Activated naive CD4-positive, alpha-beta T cell treated with anti-CD3 and anti-CD28 coated beads, Interleukin-2, amount 50 U/mL, for 24 hours (primary cell): Measurements from ENCODE around the gene FOXL2.

Source experiments
- H3K27ac Mint-ChIP-seq: one replicate; pipeline ENCODE4 v1.8.0; 2021; ENCODE audit warnings: mild to moderate bottlenecking, mixed read lengths
- H3K27me3 Mint-ChIP-seq: one replicate; pipeline ENCODE4 v1.8.0; 2021; ENCODE audit warnings: mixed read lengths
- H3K36me3 Mint-ChIP-seq: one replicate; pipeline ENCODE4 v1.8.0; 2021; ENCODE audit warnings: mixed read lengths
- H3K4me1 Mint-ChIP-seq: one replicate; pipeline ENCODE4 v1.8.0; 2021; ENCODE audit warnings: mixed read lengths
- H3K4me3 Mint-ChIP-seq: one replicate; pipeline ENCODE4 v1.8.0; 2021; ENCODE audit warnings: mild to moderate bottlenecking, mixed read lengths
- H3K9me3 Mint-ChIP-seq: one replicate; pipeline ENCODE4 v1.8.0; 2021; ENCODE audit warnings: mixed read lengths

Gene FOXL2

GRCh38 chr3:138950006-138950644 lies 3.2 kb upstream of the FOXL2 start:
- H3K4me3 Mint-ChIP-seq: peak overlapping the region; percentile 51

GRCh38 chr3:138949445-138950005 lies 2.6 kb upstream of the FOXL2 start:
- peaks cover 1% of the 10 kb centered on the region for H3K36me3 Mint-ChIP-seq
- H3K4me3 Mint-ChIP-seq: peak overlapping the region; percentile 75
- H3K4me1 Mint-ChIP-seq: peaks cover 26% of the 10 kb centered on the region
- peaks cover 44% of the 10 kb centered on the region for H3K27me3 Mint-ChIP-seq
- no peaks in the 10 kb centered on the region for H3K9me3 Mint-ChIP-seq
- H3K27ac Mint-ChIP-seq: no peak overlapping the region

More at GRCh38 chr3:138950006-138950644, 3.2 kb upstream of the FOXL2 start:
- H3K27me3 Mint-ChIP-seq: peaks cover 46% of the 10 kb centered on the region
- no peaks in the 10 kb centered on the region for H3K9me3 Mint-ChIP-seq
- no peak overlapping the region for H3K27ac Mint-ChIP-seq
- peaks cover under 1% of the 10 kb centered on the region for H3K36me3 Mint-ChIP-seq
- peaks cover 20% of the 10 kb centered on the region for H3K4me1 Mint-ChIP-seq

GRCh38 chr3:138949002-138949418 lies 2.1 kb upstream of the FOXL2 start:
- no peak overlapping the region for H3K27ac Mint-ChIP-seq

GRCh38 chr3:138948371-138949001 lies 1.5 kb upstream of the FOXL2 start:
- Mint-ChIP-seq H3K27ac (no peak overlapping the region), H3K4me3 (peak overlapping the region; percentile 23), H3K4me1 (peaks cover 37% of the 10 kb centered on the region), H3K36me3 (peaks cover 1% of the 10 kb centered on the region), H3K27me3 (peaks cover 52% of the 10 kb centered on the region), H3K9me3 (no peaks in the 10 kb centered on the region)

More at GRCh38 chr3:138949002-138949418, 2.1 kb upstream of the FOXL2 start:
- peaks cover 50% of the 10 kb centered on the region for H3K27me3 Mint-ChIP-seq
- no peaks in the 10 kb centered on the region for H3K9me3 Mint-ChIP-seq
- H3K4me1 Mint-ChIP-seq: peaks cover 31% of the 10 kb centered on the region
- H3K4me3 Mint-ChIP-seq: no peak overlapping the region
- H3K36me3 Mint-ChIP-seq: peaks cover 1% of the 10 kb centered on the region

- H3K9me3 Mint-ChIP-seq: no peaks in the 10 kb centered on the region
- H3K36me3 Mint-ChIP-seq: peaks cover 1% of the 10 kb centered on the region
- peak overlapping the region; percentile 80 for H3K4me3 Mint-ChIP-seq
- peaks cover 56% of the 10 kb centered on the region for H3K27me3 Mint-ChIP-seq
- peak overlapping the region; percentile 1 for H3K27ac Mint-ChIP-seq
- peaks cover 39% of the 10 kb centered on the region for H3K4me1 Mint-ChIP-seq
These were observed 671 bp upstream of the FOXL2 start for GRCh38 chr3:138947495-138948121.

- Mint-ChIP-seq H3K9me3 (no peaks in the 10 kb centered on the region), H3K27me3 (peaks cover 68% of the 10 kb centered on the region), H3K4me1 (peaks cover 39% of the 10 kb centered on the region), H3K36me3 (peaks cover 1% of the 10 kb centered on the region), H3K27ac (no peak overlapping the region), H3K4me3 (peak overlapping the region; percentile 91)
These were observed 951 bp downstream of the FOXL2 start for GRCh38 chr3:138945709-138946662.

- Mint-ChIP-seq H3K27ac (peak overlapping the region; percentile 55), H3K36me3 (peaks cover 1% of the 10 kb centered on the region), H3K27me3 (peaks cover 69% of the 10 kb centered on the region), H3K9me3 (no peaks in the 10 kb centered on the region), H3K4me3 (peak overlapping the region; percentile 91), H3K4me1 (peaks cover 33% of the 10 kb centered on the region)
These were observed 1.8 kb downstream of the FOXL2 start for GRCh38 chr3:138944929-138945708.

GRCh38 chr3:138944654-138944928 lies 2.3 kb downstream of the FOXL2 start:
- Mint-ChIP-seq H3K27me3 (peaks cover 71% of the 10 kb centered on the region), H3K36me3 (peaks cover 1% of the 10 kb centered on the region), H3K4me1 (peaks cover 32% of the 10 kb centered on the region), H3K4me3 (peak overlapping the region; percentile 91), H3K27ac (no peak overlapping the region), H3K9me3 (no peaks in the 10 kb centered on the region)

GRCh38 chr3:138943724-138944653 lies 2.9 kb downstream of the FOXL2 start:
- Mint-ChIP-seq H3K27me3 (peaks cover 67% of the 10 kb centered on the region), H3K4me1 (peaks cover 28% of the 10 kb centered on the region), H3K27ac (no peak overlapping the region), H3K4me3 (peak overlapping the region; percentile 49), H3K36me3 (peaks cover 1% of the 10 kb centered on the region), H3K9me3 (no peaks in the 10 kb centered on the region)

GRCh38 chr3:138942861-138943623 lies 3.9 kb downstream of the FOXL2 start:
- H3K27me3 Mint-ChIP-seq: peaks cover 66% of the 10 kb centered on the region
- no peak overlapping the region for H3K4me3 Mint-ChIP-seq
- H3K9me3 Mint-ChIP-seq: no peaks in the 10 kb centered on the region
- H3K36me3 Mint-ChIP-seq: peaks cover 1% of the 10 kb centered on the region
- peaks cover 35% of the 10 kb centered on the region for H3K4me1 Mint-ChIP-seq
- H3K27ac Mint-ChIP-seq: no peak overlapping the region

GRCh38 chr3:138942271-138942670 lies 4.7 kb downstream of the FOXL2 start:
- Mint-ChIP-seq H3K9me3 (no peaks in the 10 kb centered on the region), H3K36me3 (peaks cover 1% of the 10 kb centered on the region), H3K27ac (no peak overlapping the region), H3K4me3 (no peak overlapping the region), H3K27me3 (peaks cover 65% of the 10 kb centered on the region), H3K4me1 (peaks cover 42% of the 10 kb centered on the region)

GRCh38 chr3:138941259-138941885 lies 5.6 kb downstream of the FOXL2 start:
- Mint-ChIP-seq H3K36me3 (peaks cover 1% of the 10 kb centered on the region), H3K27me3 (peaks cover 70% of the 10 kb centered on the region), H3K4me3 (no peak overlapping the region), H3K9me3 (no peaks in the 10 kb centered on the region), H3K27ac (no peak overlapping the region), H3K4me1 (peaks cover 51% of the 10 kb centered on the region)

- Mint-ChIP-seq H3K9me3 (no peaks in the 10 kb centered on the region), H3K27ac (no peak overlapping the region), H3K36me3 (peaks cover 1% of the 10 kb centered on the region), H3K4me1 (peaks cover 56% of the 10 kb centered on the region), H3K27me3 (peaks cover 73% of the 10 kb centered on the region), H3K4me3 (no peak overlapping the region)
These were observed 6.5 kb downstream of the FOXL2 start for GRCh38 chr3:138940446-138940845.
